ENCODE data around the gene ZCCHC24. TPM values are rescaled to one million over a fixed set of nuclear protein-coding genes. Genes with fewer than 3 reads are reported as not detected.

ZCCHC24 gene
- total and polyA plus RNA-seq, 2 donors (not counting 3 experiments of a cell fraction or from before 2014, with no cell fraction given), result 5.2 to 8.4 TPM

- Histone ChIP-seq H3K9me3 (replicated peaks; ENCODE audit: control insufficient read depth, insufficient read depth, low read length) (no peaks in the 10 kb centered on the region), H3K4me3 (replicated peaks in 1 of 3; ENCODE audit: insufficient read depth in 1 of 3, low read depth in 1 of 3, low read length in 3 of 3) (no peak overlapping the region), H3K9ac (replicated peaks; ENCODE audit: extremely low read depth, insufficient read depth, low read length) (no peak overlapping the region), H3K79me2 (ENCODE audit: control insufficient read depth, insufficient read depth, low read length) (no peaks in the 10 kb centered on the region), H3K9me1 (replicated peaks; ENCODE audit: control insufficient read depth, extremely low read depth, insufficient read depth, low read length) (no peaks in the 10 kb centered on the region), H3K4me1 (ENCODE audit: control insufficient read depth, extremely low read depth, insufficient read depth, low read length) (no peaks in the 10 kb centered on the region), H3K27ac (ENCODE audit: insufficient read depth, low read depth, low read length) (no peak overlapping the region), H3K27me3 (ENCODE audit: control insufficient read depth in 2 of 2, insufficient read depth in 2 of 2, low read length in 2 of 2) (no peaks in the 10 kb centered on the region), H2AFZ (ENCODE audit: low read depth, low read length) (no peak overlapping the region), H3K4me2 (ENCODE audit: insufficient read depth, low read length) (no peak overlapping the region), H3K36me3 (ENCODE audit: control insufficient read depth in 2 of 2, extremely low read depth in 1 of 2, insufficient read depth in 2 of 2, low read length in 2 of 2) (no peaks in the 10 kb centered on the region), H4K20me1 (replicated peaks; ENCODE audit: control insufficient read depth, extremely low read depth, insufficient read depth, low read length) (no peaks in the 10 kb centered on the region)
- BruUV-seq (replicated peaks), result no TSS peak
- dilution Hi-C loops (cut with MboI; ENCODE audit: extremely low pct_ligation_motif_present, low sequenced_read_pairs), result no loop called here
- ChIA-PET POLR2A (no interaction called here), CTCF (no interaction called here)
- DNase-seq (ENCODE audit: low read depth, low spot score) (no peak), FAIRE-seq (no peak)
- intact Hi-C loops (cut with micrococcal nuclease), result no loop called here
- TF ChIP-seq GATA2 (IDR thresholded peaks at IDR 0.05; ENCODE audit: insufficient read depth, insufficient read length, low read depth, low read length) (no peak), JUN (IDR thresholded peaks at IDR 0.05; ENCODE audit: borderline replicate concordance, insufficient read depth, insufficient read length, low read depth) (no peak), EZH2 (IDR thresholded peaks at IDR 0.05; ENCODE audit: borderline replicate concordance, low read depth, low read length, severe bottlenecking) (no peak), CTCF (IDR thresholded peaks at IDR 0.05; ENCODE audit: extremely low read depth in 1 of 2, insufficient read depth in 1 of 2, low read depth in 1 of 2, low read length in 2 of 2) (no peak), FOS (IDR thresholded peaks at IDR 0.05; ENCODE audit: borderline replicate concordance, insufficient read depth, low read length) (no peak), MYC (IDR thresholded peaks at IDR 0.05; ENCODE audit: low read depth, low read length) (no peak), POLR2AphosphoS5 (IDR thresholded peaks at IDR 0.05; ENCODE audit: insufficient read depth, low read depth, low read length) (no peak), POLR2A (IDR thresholded peaks at IDR 0.05; ENCODE audit: low read depth, low read length) (no peak)
- TF ChIP-seq, protein P1, sequence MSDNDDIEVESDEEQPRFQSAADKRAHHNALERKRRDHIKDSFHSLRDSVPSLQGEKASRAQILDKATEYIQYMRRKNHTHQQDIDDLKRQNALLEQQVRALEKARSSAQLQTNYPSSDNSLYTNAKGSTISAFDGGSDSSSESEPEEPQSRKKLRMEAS (IDR thresholded peaks at IDR 0.05; ENCODE audit: insufficient read depth, insufficient read length), result no peak
Measured at GRCh38 chr10:79385804-79386531, 59.5 kb downstream of the ZCCHC24 start.

Data from endothelial cell of umbilical vein (primary cell).